GM12801 (cell line): ENCODE results near the gene ACOD1.

Experiments
- CTCF ChIP-seq: IDR thresholded peaks from one replicate; pipeline ENCODE4 v1.5.1; 2011; ENCODE audit warnings: control low read depth; ENCODE audit not compliant: insufficient read length; ENCODE audit errors: extremely low read depth

The ACOD1 gene

DNA sequence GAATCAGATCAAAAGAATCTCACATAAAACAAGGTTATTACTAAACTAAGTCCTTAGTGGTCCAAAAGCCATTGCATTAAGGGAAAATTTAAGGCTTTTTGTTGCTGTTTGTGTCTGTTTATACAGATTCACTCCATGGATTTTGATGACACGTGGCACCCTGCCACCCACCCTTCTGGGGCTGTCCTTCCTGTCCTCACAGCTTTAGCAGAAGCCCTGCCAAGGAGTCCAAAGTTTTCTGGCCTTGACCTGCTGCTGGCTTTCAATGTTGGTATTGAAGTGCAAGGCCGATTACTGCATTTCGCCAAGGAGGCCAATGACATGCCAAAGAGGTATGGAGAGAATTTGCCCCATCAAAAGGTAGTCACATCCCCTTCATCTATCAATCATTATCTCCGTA is 6.9 kb downstream of the ACOD1 start:
- no peak for TF ChIP-seq CTCF

GRCh38 chr13:76955661-76956060 is 7.3 kb downstream of the ACOD1 start:
- TF ChIP-seq CTCF: no peak

DNA sequence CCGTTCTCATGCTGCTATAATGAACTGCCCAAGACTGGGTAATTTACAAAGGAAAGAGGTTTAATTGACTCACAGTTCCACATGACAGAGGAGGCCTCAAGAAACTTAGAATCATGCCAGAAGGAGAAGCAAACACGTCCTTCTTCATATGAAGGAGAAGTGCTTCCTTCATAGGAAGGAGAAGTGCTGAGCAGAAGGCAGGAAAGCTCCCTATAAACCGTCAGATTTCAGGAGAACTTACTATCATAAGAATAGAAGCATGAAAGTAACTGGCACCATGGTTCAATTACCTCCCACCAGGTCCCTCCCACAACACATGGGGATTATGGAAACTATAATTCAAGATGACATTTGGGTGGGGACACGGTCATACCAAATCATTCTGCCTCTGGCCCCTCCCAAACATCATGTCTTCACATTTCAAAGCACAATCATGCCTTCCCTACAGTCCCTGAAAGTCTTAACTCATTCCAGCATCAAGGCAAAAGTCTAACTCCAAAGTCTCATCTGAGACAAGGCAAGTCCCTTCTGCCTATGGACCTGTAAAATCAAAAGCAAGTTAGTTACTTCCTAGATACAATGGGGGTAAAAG is 10.6 kb downstream of the ACOD1 start:
- no peak for TF ChIP-seq CTCF

DNA sequence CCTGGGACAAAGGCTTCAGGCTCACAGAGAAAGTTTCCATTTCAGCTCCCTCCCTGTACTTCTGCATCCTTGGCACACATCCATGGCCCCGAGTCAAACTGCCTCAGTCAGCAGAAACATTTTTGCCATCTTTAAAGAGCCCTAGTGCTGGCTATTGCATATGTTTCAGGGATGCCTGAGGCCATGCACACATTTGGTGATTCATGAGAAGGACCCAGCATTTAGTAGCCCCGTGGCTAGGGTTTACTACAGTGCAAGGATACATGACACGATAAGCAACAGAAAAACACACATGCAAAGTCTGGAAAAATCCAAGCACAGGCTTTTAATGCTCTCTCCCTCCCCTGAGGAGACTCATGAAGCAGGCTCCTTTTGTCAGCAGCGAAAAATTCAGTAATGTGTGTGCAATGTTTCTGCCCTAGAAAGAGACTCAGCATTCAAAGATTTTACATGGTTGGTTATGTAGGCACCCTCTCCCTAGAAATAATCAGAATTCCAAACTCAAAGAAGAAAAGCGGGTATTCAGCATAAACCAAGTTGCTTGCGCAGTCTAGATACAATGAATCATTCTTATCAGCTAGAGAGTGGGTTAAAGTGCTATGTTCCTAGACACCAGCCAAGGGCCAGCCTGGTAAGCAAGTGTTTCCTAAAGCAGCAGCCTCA is 17.6 kb downstream of the ACOD1 start:
- TF ChIP-seq CTCF: no peak

DNA sequence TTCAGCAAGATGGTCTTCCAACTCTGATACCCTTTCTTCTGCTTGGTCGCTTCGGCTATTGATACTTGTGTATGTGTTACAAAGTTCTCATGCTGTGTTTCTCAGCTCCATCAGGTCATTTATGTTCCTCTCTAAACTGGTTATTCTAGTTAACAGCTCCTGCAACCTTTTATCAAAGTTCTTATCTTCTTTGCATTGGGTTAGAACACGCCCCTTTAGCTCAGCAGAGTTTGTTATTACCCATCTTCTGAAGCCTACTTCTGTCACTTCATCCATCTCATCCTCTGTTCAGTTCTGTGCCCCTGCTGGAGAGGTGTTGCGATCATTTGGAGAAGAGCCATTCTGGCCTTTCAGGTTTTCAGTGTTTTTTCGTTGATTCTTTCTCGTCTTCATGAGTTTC is 18.7 kb downstream of the ACOD1 start:
- no peak for TF ChIP-seq CTCF

DNA sequence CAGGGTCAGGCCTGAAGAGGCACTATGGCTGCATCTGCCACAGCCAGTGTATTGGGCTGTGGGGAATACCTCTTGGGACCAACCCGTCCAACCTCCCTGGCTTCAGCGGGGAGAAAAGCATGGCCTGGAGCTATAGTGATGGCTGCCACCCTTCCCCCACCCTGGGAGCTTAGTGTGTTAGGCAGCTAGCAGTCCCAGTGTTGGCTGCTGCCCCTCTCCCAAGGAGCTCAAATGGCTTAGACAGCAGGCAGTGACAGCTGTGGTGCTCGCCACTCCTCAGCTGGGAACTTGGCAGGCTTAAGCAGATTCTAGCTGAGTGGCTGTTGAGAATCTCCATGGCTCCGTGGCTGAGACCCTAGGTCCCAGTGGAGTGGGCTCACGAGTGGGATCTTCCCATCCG is 19.7 kb downstream of the ACOD1 start:
- TF ChIP-seq CTCF: no peak

- no peak for TF ChIP-seq CTCF
Measured at GRCh38 chr13:76969488-76970365, 21.4 kb downstream of the ACOD1 start.
